HG02759 (cell line): Measurements from ENCODE around the gene TP53AIP1.

Experiments
- ATAC-seq: cut with Tn5 transposase; IDR thresholded peaks from one replicate; pipeline ENCODE4 v1.9.1; 2021; ENCODE audit warnings: mild to moderate bottlenecking, moderate library complexity; ENCODE audit not compliant: unreplicated experiment

The TP53AIP1 gene

GRCh38 chr11:128942817-128943427, at the start of gene TP53AIP1:
Gene TP53AIP1, minus strand, starts transcription at chr11:128942871. Its CDS starts 5,053 bp downstream, at chr11:128937818.
- ATAC-seq = no peak

GRCh38 chr11:128988242-128988970, 45.7 kb upstream of the TP53AIP1 start:
- ATAC-seq = no peak

- ATAC-seq = no peak
Measured at GRCh38 chr11:128985880-128986279, 43.2 kb upstream of the TP53AIP1 start.

GRCh38 chr11:128983023-128983422, 40.4 kb upstream of the TP53AIP1 start:
- ATAC-seq = no peak

GRCh38 chr11:128981254-128981653, 38.6 kb upstream of the TP53AIP1 start:
- ATAC-seq = no peak

GRCh38 chr11:128970598-128971190, 28.0 kb upstream of the TP53AIP1 start:
- ATAC-seq = no peak

GRCh38 chr11:128968916-128969315, 26.2 kb upstream of the TP53AIP1 start:
- ATAC-seq = no peak

- no peak for ATAC-seq
Measured at GRCh38 chr11:128967578-128967977, 24.9 kb upstream of the TP53AIP1 start.

GRCh38 chr11:128965485-128965884, 22.8 kb upstream of the TP53AIP1 start:
- ATAC-seq = peak; percentile 99

GRCh38 chr11:128964463-128964930, 21.8 kb upstream of the TP53AIP1 start:
- ATAC-seq = no peak

GRCh38 chr11:128963744-128964325, 21.2 kb upstream of the TP53AIP1 start:
- ATAC-seq = no peak

- no peak for ATAC-seq
Measured at GRCh38 chr11:128962896-128963295, 20.2 kb upstream of the TP53AIP1 start.

- ATAC-seq = no peak
Measured at GRCh38 chr11:128961645-128962044, 19.0 kb upstream of the TP53AIP1 start.

- ATAC-seq = no peak
Measured at GRCh38 chr11:128957202-128957482, 14.5 kb upstream of the TP53AIP1 start.

- peak; percentile 56 for ATAC-seq
Measured at GRCh38 chr11:128956401-128957201, 13.9 kb upstream of the TP53AIP1 start.

- ATAC-seq = no peak
Measured at GRCh38 chr11:128955636-128956035, 13.0 kb upstream of the TP53AIP1 start.

GRCh38 chr11:128953151-128953550, 10.5 kb upstream of the TP53AIP1 start:
- ATAC-seq = no peak

- ATAC-seq = no peak
Measured at GRCh38 chr11:128949791-128950454, 7.3 kb upstream of the TP53AIP1 start.

- ATAC-seq = no peak
Measured at GRCh38 chr11:128948583-128948982, 5.9 kb upstream of the TP53AIP1 start.

GRCh38 chr11:128947773-128948172, 5.1 kb upstream of the TP53AIP1 start:
- ATAC-seq = no peak
